BE2C (cell line): ENCODE data around the gene CALML5.

Experiments used
- DNase-seq: peaks from one replicate; pipeline ENCODE4 v3.0.0-alpha.2; 2020
- H3K27me3 ChIP-seq: fragments of 250-450 bp; sonication (Bioruptor Pico); 2 replicates; pipeline ENCODE4 v1.5.1; 2020; ENCODE audit warnings: mild to moderate bottlenecking
- H3K36me3 ChIP-seq: fragments of 250-450 bp; sonication (Bioruptor Pico); 2 replicates; pipeline ENCODE4 v1.5.1; 2020; ENCODE audit warnings: mild to moderate bottlenecking
- H3K4me1 ChIP-seq: fragments of 250-450 bp; sonication (Bioruptor Pico); 2 replicates; pipeline ENCODE4 v1.5.1; 2020
- H3K4me3 ChIP-seq: 2 replicates; pipeline ENCODE4 v1.5.1; 2011; ENCODE audit warnings: low read depth, low read length
- H3K9me3 ChIP-seq: fragments of 250-450 bp; sonication (Bioruptor Pico); 2 replicates; pipeline ENCODE4 v1.5.1; 2020
- CTCF ChIP-seq: IDR thresholded peaks from 2 replicates; pipeline ENCODE4 v1.5.1; 2012; ENCODE audit warnings: mild to moderate bottlenecking, low read depth, low read length

Gene CALML5

GRCh38 chr10:5531558-5532306 is 32.4 kb upstream of the CALML5 start:
- TF ChIP-seq CTCF: no peak
- no peaks in the 10 kb centered on the region for H3K36me3 ChIP-seq
- H3K4me3 ChIP-seq: no peak overlapping the region

GRCh38 chr10:5530846-5531557 is 31.6 kb upstream of the CALML5 start:
- no peak for DNase-seq

More at GRCh38 chr10:5531558-5532306, 32.4 kb upstream of the CALML5 start:
- no peak for DNase-seq
- Histone ChIP-seq H3K27me3 (no peaks in the 10 kb centered on the region), H3K9me3 (no peaks in the 10 kb centered on the region), H3K4me1 (no peaks in the 10 kb centered on the region)

GRCh38 chr10:5530412-5530806 is 31.0 kb upstream of the CALML5 start:
- Histone ChIP-seq H3K27me3 (no peaks in the 10 kb centered on the region), H3K4me3 (no peak overlapping the region), H3K4me1 (no peaks in the 10 kb centered on the region), H3K9me3 (no peaks in the 10 kb centered on the region), H3K36me3 (no peaks in the 10 kb centered on the region)
- DNase-seq: no peak
- TF ChIP-seq CTCF: no peak

More at GRCh38 chr10:5530846-5531557, 31.6 kb upstream of the CALML5 start:
- H3K27me3 ChIP-seq: no peaks in the 10 kb centered on the region
- no peak for TF ChIP-seq CTCF
- no peaks in the 10 kb centered on the region for H3K4me1 ChIP-seq
- no peaks in the 10 kb centered on the region for H3K36me3 ChIP-seq
- no peak overlapping the region for H3K4me3 ChIP-seq
- no peaks in the 10 kb centered on the region for H3K9me3 ChIP-seq

- TF ChIP-seq CTCF: no peak
- Histone ChIP-seq H3K36me3 (no peaks in the 10 kb centered on the region), H3K4me1 (no peaks in the 10 kb centered on the region), H3K9me3 (no peaks in the 10 kb centered on the region), H3K27me3 (no peaks in the 10 kb centered on the region), H3K4me3 (no peak overlapping the region)
- no peak for DNase-seq
Measured at GRCh38 chr10:5529702-5530411, 30.5 kb upstream of the CALML5 start.

- H3K4me3 ChIP-seq: no peak overlapping the region
- H3K4me1 ChIP-seq: no peaks in the 10 kb centered on the region
- H3K9me3 ChIP-seq: no peaks in the 10 kb centered on the region
- TF ChIP-seq CTCF: no peak
- no peaks in the 10 kb centered on the region for H3K27me3 ChIP-seq
- H3K36me3 ChIP-seq: no peaks in the 10 kb centered on the region
- DNase-seq: no peak
Measured at GRCh38 chr10:5528989-5529701, 29.8 kb upstream of the CALML5 start.
